Adrenal gland (tissue), 5 donors: ENCODE results near the gene ANKRD28.

Experiments used
- POLR2A ChIP-seq, 2 donors: fragments of 450-650 bp; IDR thresholded peaks; one replicate each; pipeline ENCODE4 v1.6.1; 2017; ENCODE audit warnings: antibody characterized with exemption in 2 of 2, mild to moderate bottlenecking in 2 of 2, moderate library complexity in 1 of 2
- TF ChIP-seq, protein P1 (sequence below), 6 experiments: fragments of 450-650 bp in 4 of 6; fragments of 200-600 bp in 2 of 6; sonication (generic) in 1 of 6; IDR thresholded peaks; 1 replicate in 5 of 6; 2 replicates in 1 of 6; pipeline versions ENCODE4 v1.5.1 to v1.8.0; 2016 to 2021; ENCODE audit warnings: antibody characterized with exemption in 6 of 6, mild to moderate bottlenecking in 2 of 6, moderate library complexity in 1 of 6
- donor health status: DM: no; HTN: no; CAD: no.

DNA sequence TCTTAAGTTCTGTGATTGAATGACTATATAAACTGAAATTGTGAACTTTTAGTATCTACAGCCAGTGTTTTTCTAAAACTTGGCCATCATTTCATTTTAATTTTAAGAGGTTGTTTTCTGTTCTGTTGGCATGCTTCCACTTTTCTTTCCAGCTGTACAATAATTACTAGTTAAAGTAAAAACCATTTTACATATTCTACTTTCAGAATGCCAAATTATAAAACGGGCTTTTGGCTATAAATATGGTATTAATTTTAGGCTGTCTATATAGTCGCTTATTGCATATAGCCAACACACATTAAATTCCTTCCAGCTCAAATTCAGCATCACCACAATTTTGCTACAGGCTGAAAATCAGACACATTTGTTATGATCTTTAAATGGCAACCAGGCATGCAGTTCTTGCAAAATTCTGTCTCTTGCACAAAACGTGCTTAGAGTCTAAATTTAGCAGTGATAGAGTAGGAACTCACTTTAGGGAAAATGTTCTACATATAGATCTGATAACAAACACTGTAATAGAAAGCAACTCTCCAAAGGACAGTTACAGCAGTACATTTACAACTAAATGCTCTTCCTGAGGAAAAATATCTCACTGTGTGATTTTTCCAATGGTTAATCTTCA lies 115.1 kb downstream of the ANKRD28 start:
- TF ChIP-seq, protein P1, sequence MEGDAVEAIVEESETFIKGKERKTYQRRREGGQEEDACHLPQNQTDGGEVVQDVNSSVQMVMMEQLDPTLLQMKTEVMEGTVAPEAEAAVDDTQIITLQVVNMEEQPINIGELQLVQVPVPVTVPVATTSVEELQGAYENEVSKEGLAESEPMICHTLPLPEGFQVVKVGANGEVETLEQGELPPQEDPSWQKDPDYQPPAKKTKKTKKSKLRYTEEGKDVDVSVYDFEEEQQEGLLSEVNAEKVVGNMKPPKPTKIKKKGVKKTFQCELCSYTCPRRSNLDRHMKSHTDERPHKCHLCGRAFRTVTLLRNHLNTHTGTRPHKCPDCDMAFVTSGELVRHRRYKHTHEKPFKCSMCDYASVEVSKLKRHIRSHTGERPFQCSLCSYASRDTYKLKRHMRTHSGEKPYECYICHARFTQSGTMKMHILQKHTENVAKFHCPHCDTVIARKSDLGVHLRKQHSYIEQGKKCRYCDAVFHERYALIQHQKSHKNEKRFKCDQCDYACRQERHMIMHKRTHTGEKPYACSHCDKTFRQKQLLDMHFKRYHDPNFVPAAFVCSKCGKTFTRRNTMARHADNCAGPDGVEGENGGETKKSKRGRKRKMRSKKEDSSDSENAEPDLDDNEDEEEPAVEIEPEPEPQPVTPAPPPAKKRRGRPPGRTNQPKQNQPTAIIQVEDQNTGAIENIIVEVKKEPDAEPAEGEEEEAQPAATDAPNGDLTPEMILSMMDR (IDR thresholded peaks at IDR 0.05), result no peak
- TF ChIP-seq POLR2A (IDR thresholded peaks at IDR 0.05), result no peak
